Activated naive CD8-positive, alpha-beta T cell treated with anti-CD3 and anti-CD28 coated beads, Interleukin-2, amount 10 ng/mL, durations not matched to agents 7 days and 5 days (primary cell): ENCODE data around the gene NEDD4L. TPM values are rescaled to one million over a fixed set of nuclear protein-coding genes. Genes with fewer than 3 reads are reported as not detected.
"Not testable (repeated sequence)": the region's sequence is repeated elsewhere in the genome, so short reads cannot be mapped to it uniquely, and the experiment has no call there.

Experiments used
- ATAC-seq: fragments of 150-1000 bp; cut with Tn5 transposase; one replicate; pipeline ENCODE4 v1.10.0; 2021; ENCODE audit warnings: low read depth, moderate library complexity
- POLR2A ChIA-PET: fragments of 350-600 bp; sonication (Branson Sonifier 250); formaldehyde crosslinking; loops from one replicate; lab custom pipeline; 2021; ENCODE audit warnings: antibody characterized with exemption; lab: Charles Lee
- DNase-seq: peaks from one replicate; pipeline ENCODE4 v3.0.0; 2021
- H3K27ac Mint-ChIP-seq: one replicate; pipeline ENCODE4 v1.8.0; 2022; ENCODE audit warnings: mild to moderate bottlenecking, mixed read lengths
- H3K27me3 Mint-ChIP-seq: one replicate; pipeline ENCODE4 v1.8.0; 2022; ENCODE audit warnings: mild to moderate bottlenecking, moderate library complexity, mixed read lengths
- H3K36me3 Mint-ChIP-seq: one replicate; pipeline ENCODE4 v1.8.0; 2021; ENCODE audit warnings: mild to moderate bottlenecking, mixed read lengths
- H3K4me1 Mint-ChIP-seq: one replicate; pipeline ENCODE4 v1.8.0; 2021; ENCODE audit warnings: mixed read lengths
- H3K4me3 Mint-ChIP-seq: one replicate; pipeline ENCODE4 v1.8.0; 2022; ENCODE audit warnings: mild to moderate bottlenecking, moderate library complexity, mixed read lengths
- H3K9me3 Mint-ChIP-seq: one replicate; pipeline ENCODE4 v1.8.0; 2021; ENCODE audit warnings: mixed read lengths
- total RNA-seq, 2 experiments: library from RNA; stranded (reverse); gene quantifications; one replicate each; pipeline ENCODE4 v1.2.3, GENCODE V29; 2021

The NEDD4L gene
- total RNA-seq, 2 experiments from 2014 or later = 4.4 to 7.4 TPM

DNA sequence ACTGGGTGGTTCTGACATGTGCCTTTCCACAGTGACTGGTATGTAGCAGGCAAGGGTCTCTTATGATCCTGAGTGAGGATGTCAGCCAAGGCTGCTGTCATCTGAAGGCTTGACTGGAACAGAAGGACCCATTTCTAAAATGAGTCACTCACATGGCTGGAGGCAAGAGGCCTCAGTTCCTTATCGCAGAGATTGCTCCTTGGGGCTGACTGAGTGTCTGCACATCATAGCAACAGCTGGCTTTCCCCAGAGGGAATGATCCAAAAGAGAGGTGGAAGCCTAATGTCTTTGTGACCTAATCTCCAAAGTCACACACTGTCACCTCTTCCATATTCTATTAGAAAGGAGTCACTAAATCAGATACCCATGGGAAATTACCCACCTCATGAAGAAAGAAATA, 114.0 kb downstream of the NEDD4L start:
- no peak for DNase-seq
- H3K9me3 Mint-ChIP-seq = no peaks in the 10 kb centered on the region
- ATAC-seq = no peak
- H3K4me3 Mint-ChIP-seq = no peak overlapping the region
- H3K27ac Mint-ChIP-seq = no peak overlapping the region
- POLR2A ChIA-PET = no interaction called here
- peaks cover under 1% of the 10 kb centered on the region for H3K4me1 Mint-ChIP-seq
- peaks cover 4% of the 10 kb centered on the region for H3K27me3 Mint-ChIP-seq
- no peaks in the 10 kb centered on the region for H3K36me3 Mint-ChIP-seq

DNA sequence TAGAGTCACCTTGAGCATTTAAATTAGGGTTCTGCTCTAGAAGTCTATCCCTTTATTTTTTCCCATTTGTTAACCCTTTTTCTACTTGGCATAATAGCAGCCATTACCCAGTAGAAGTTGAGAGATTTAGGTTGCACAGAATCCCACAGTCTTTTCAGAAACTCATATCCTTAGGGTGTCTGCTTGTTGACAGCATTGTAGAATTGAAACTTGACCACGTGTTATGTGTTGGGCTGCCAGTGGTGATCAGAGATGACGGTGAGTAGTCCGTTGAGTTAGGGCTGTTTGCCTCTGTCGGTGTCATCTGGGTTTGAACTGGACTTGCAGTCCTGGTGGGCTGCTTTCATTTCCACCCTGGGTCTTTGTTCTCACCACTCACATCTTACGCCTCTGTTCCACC, 114.4 kb downstream of the NEDD4L start:
- Mint-ChIP-seq H3K36me3 (no peaks in the 10 kb centered on the region), H3K27ac (no peak overlapping the region), H3K4me3 (no peak overlapping the region), H3K4me1 (no peaks in the 10 kb centered on the region), H3K9me3 (no peaks in the 10 kb centered on the region), H3K27me3 (peaks cover 4% of the 10 kb centered on the region)
- DNase-seq (no peak), ATAC-seq (no peak)
- POLR2A ChIA-PET = no interaction called here

DNA sequence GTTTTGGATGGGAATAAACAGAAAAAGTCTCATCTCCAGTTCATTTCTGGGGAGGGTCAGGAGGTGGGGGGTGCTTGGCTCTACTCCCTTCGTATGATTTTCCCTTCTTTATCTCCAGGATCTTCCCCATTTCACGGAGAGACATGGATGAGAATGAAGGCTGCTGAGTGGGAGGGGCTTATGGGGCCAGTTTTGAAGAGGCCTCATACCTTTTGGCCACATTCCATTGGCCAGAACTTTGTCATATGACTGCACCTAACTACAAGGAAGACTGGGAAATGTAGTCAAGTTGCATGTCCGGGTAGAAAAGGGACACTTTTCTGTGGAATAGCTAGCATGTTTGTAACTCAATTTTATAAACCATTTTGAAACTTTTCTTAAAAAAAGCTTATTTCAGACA, 117.6 kb downstream of the NEDD4L start:
- Mint-ChIP-seq H3K4me3 (no peak overlapping the region), H3K36me3 (no peaks in the 10 kb centered on the region), H3K4me1 (no peaks in the 10 kb centered on the region), H3K27me3 (peaks cover 4% of the 10 kb centered on the region), H3K27ac (no peak overlapping the region), H3K9me3 (no peaks in the 10 kb centered on the region)
- DNase-seq (no peak), ATAC-seq (no peak)
- POLR2A ChIA-PET = no interaction called here

DNA sequence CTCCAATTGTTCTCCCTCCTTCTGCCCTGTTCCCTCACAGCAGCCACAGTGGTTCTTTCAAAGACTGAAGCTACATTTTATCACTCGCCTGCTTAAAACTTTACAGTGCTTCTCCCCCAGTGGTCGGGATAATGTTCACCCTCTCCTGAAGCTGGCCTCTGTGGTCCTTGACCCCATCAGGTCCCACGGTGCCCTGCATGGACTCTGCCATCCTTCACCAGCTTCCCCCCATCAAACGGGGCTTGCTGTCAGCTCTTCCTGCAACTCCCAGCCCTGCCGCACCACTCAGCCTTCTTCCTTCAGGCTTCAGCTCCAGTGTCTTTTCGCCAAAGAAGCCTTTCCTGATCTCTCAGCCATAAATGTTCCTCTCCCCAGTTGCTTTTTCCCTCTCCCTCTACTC, 118.1 kb downstream of the NEDD4L start:
- POLR2A ChIA-PET = no interaction called here
- no peaks in the 10 kb centered on the region for H3K9me3 Mint-ChIP-seq
- H3K27me3 Mint-ChIP-seq = peaks cover 3% of the 10 kb centered on the region
- H3K27ac Mint-ChIP-seq = no peak overlapping the region
- H3K4me3 Mint-ChIP-seq = no peak overlapping the region
- no peaks in the 10 kb centered on the region for H3K36me3 Mint-ChIP-seq
- no peaks in the 10 kb centered on the region for H3K4me1 Mint-ChIP-seq
- ATAC-seq (no peak), DNase-seq (no peak)

DNA sequence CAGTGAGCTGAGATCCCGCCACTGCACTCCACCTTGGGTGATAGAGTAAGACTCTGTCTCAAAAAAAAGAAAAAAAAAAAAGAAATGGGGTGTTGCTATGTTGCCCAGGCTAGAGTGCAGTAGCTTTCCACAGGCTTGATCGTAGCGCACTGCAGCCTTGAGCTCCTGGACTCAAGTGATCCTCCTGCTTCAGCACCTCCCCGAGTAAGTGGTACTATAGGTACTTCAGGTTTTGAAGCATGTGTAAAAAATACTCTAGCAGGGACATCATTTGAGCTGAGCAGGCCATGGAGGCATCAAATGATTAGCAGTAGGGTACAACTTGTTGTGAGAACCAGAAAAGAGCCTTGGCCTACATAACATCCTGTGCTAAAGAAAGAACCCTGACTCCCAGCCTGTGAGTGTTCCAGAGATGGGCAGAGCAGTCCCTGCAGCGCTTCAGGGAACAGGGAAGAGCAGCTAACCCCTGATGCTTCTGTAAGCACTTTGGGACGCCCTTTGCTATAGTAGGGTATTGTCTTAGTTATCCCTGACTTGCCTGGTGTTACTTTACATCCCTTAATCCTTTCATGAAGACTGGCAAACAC, 119.1 kb downstream of the NEDD4L start:
- no peak overlapping the region for H3K27ac Mint-ChIP-seq
- ATAC-seq (no peak), DNase-seq (no peak)
- POLR2A ChIA-PET = no interaction called here
- H3K36me3 Mint-ChIP-seq = no peaks in the 10 kb centered on the region
- no peaks in the 10 kb centered on the region for H3K27me3 Mint-ChIP-seq
- H3K4me3 Mint-ChIP-seq = no peak overlapping the region
- H3K4me1 Mint-ChIP-seq = no peaks in the 10 kb centered on the region
- no peaks in the 10 kb centered on the region for H3K9me3 Mint-ChIP-seq

DNA sequence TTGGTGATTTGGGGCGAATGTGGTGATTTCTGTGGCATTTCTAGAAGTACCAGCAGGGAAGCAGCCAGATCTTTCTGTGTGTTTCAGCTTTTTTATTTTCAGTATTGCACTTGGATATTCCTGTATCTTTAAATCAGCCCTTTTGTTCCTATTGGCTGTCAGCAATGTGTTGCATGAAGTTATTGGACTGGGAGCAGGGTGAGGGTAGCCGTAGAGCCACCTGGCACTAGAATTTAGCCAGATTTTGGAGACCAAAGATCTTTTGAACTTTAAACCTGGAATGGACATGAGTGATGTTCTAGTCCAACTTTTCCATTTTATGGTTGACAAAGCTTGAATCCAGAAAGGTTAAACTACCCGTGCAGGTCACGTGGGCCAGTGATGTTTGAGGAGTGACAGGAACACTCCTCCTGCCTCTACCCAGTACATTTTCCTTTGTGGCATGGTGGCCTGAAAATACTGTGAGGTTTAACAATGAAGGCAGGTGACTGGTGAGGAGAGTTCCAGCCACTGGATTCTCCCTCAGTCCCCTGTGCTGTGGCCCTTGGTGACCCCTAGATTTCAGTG, 122.3 kb downstream of the NEDD4L start:
- DNase-seq (no peak), ATAC-seq (no peak)
- Mint-ChIP-seq H3K36me3 (no peaks in the 10 kb centered on the region), H3K4me1 (no peaks in the 10 kb centered on the region), H3K27me3 (no peaks in the 10 kb centered on the region), H3K27ac (no peak overlapping the region), H3K4me3 (no peak overlapping the region), H3K9me3 (no peaks in the 10 kb centered on the region)
- POLR2A ChIA-PET = no interaction called here

DNA sequence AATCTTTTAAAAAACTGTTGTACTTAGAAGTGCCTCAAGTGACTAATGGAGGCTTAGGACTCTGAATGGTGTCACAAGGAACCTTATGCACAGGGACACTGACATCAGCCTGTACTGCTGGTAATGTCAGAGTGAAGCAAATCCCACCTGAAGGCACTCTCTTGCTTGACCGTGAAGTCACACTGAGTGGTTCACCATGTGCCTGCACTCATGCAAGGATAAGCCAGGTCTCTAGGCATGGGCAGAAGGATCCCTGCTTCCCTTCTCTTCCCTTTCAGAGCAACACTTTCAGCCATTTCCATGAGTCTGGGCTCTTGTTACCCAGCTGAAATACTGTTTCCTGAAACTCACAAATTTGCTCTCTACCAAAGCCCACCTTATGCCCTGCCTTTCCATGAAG, 123.0 kb downstream of the NEDD4L start:
- Mint-ChIP-seq H3K27ac (no peak overlapping the region), H3K27me3 (no peaks in the 10 kb centered on the region), H3K4me3 (no peak overlapping the region), H3K36me3 (no peaks in the 10 kb centered on the region), H3K9me3 (no peaks in the 10 kb centered on the region), H3K4me1 (no peaks in the 10 kb centered on the region)
- no peak for ATAC-seq
- POLR2A ChIA-PET = no interaction called here
- DNase-seq = no peak

DNA sequence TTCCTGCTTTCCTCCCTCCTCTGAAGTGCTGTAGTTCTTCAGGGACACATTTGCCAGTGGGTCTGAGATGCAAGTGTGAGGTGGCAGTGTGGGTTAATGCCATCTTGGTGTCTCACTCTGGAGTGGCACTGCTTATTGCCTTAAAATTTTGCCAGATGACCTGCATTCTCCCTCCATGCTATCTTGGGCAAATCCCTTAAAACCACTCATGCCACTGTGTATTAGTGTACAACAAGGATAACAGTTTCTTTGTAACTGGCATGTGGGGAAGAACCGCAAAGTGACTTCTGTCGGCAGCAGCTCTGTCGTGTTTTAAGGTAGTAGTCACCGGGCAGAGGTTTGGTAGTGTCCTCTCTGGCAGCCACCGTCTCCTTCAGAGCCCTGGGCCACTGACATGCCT, 124.2 kb downstream of the NEDD4L start:
- no peak overlapping the region for H3K4me3 Mint-ChIP-seq
- no peak overlapping the region for H3K27ac Mint-ChIP-seq
- DNase-seq (no peak), ATAC-seq (no peak)
- H3K4me1 Mint-ChIP-seq = no peaks in the 10 kb centered on the region
- POLR2A ChIA-PET = no interaction called here
- no peaks in the 10 kb centered on the region for H3K36me3 Mint-ChIP-seq
- H3K9me3 Mint-ChIP-seq = no peaks in the 10 kb centered on the region
- no peaks in the 10 kb centered on the region for H3K27me3 Mint-ChIP-seq

DNA sequence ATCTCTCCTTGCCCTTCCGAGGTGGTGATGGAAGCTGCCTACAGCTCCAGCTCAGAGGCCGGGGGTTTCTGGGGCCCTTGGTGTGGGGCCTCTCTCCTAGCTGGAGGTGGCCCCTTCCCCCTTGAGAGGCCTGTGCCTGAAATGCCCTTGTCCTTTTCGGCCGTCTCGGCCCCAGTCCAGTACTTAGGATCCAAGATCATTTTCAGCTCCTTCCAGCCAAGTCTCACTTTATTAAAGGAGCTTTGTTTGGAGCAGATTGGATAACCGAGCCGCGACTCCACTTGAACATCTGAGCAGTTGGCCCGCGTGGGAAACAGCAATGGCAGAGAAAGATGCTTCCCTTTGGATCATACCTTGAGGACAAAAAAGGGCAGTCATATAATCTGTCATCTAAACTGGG, 125.0 kb downstream of the NEDD4L start:
- no peak for ATAC-seq
- H3K36me3 Mint-ChIP-seq = no peaks in the 10 kb centered on the region
- no peak overlapping the region for H3K4me3 Mint-ChIP-seq
- DNase-seq = no peak
- no peak overlapping the region for H3K27ac Mint-ChIP-seq
- H3K4me1 Mint-ChIP-seq = no peaks in the 10 kb centered on the region
- H3K9me3 Mint-ChIP-seq = no peaks in the 10 kb centered on the region
- H3K27me3 Mint-ChIP-seq = no peaks in the 10 kb centered on the region
- POLR2A ChIA-PET = no interaction called here

DNA sequence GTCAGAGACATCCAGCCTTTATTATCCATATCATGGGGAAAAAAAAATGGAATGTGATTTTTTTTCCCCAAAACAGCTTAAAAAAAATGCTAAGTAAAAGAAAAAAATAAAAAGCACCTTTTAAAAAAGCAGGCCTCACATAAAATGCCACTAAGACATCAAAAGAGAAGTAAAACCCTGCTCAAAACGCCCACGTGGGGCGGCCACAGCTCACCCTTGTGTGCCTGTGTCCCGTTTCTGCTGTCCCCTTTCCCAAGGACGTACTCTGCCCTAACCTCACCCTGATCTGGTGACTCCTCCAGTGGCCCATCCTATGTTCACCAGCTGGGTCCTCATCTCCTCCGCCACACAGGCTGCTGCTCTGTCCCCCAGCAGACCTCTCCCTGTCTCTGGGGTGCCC, 125.4 kb downstream of the NEDD4L start:
- Mint-ChIP-seq H3K9me3 (no peaks in the 10 kb centered on the region), H3K4me3 (no peak overlapping the region), H3K27ac (no peak overlapping the region), H3K36me3 (no peaks in the 10 kb centered on the region), H3K27me3 (no peaks in the 10 kb centered on the region), H3K4me1 (no peaks in the 10 kb centered on the region)
- no peak for DNase-seq
- POLR2A ChIA-PET = no interaction called here
- ATAC-seq = no peak

DNA sequence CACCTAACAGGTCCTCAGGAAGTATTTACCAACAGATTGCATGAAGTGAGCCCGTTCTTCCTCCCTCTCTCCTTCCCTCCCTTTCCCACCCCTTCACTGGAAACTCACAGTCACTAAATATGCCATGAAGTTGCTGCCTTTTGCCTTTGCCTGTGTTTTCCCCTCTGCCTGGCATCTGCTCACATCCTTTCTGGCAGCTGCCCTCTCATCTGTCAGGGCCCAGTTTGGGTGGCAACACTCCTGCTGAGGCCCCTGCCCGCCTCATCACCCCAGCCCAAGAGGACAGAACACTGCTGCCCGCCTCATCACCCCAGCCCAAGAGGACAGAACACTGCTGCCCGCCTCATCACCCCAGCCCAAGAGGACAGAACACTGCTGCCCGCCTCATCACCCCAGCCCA, 126.0 kb downstream of the NEDD4L start:
- H3K4me1 Mint-ChIP-seq, H3K4me3 Mint-ChIP-seq, DNase-seq, ATAC-seq, H3K9me3 Mint-ChIP-seq, H3K27me3 Mint-ChIP-seq, H3K36me3 Mint-ChIP-seq, POLR2A ChIA-PET, H3K27ac Mint-ChIP-seq: not testable (repeated sequence)

DNA sequence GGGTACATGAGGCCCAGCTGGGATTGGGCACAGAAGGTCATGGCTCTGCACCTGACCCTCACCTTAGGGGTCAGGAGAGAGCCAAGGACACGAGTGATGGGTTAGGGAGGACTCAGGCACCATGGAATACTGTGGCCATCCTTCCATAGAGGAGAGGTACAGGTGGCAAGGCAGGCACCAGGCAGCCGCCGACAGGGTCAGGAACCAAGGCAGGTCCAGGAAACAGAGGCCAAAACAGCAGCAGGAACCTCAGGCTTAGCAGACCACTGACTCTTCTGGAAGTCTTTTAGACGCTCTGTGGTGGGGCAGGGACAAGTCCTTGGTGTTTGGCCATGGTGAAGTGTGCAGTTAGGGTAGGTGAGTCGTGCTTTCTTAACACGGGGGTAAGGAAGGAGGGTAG, 128.0 kb downstream of the NEDD4L start:
- DNase-seq (no peak), ATAC-seq (no peak)
- POLR2A ChIA-PET = interaction anchor here (0.6 kb wide), 1 partner anchor 10 kb away, joined by 6 read pairs; no protein-coding TSS in a partner anchor
- no peak overlapping the region for H3K4me3 Mint-ChIP-seq
- no peaks in the 10 kb centered on the region for H3K36me3 Mint-ChIP-seq
- H3K4me1 Mint-ChIP-seq = peaks cover under 1% of the 10 kb centered on the region
- H3K27me3 Mint-ChIP-seq = peaks cover under 1% of the 10 kb centered on the region
- H3K9me3 Mint-ChIP-seq = no peaks in the 10 kb centered on the region
- no peak overlapping the region for H3K27ac Mint-ChIP-seq

DNA sequence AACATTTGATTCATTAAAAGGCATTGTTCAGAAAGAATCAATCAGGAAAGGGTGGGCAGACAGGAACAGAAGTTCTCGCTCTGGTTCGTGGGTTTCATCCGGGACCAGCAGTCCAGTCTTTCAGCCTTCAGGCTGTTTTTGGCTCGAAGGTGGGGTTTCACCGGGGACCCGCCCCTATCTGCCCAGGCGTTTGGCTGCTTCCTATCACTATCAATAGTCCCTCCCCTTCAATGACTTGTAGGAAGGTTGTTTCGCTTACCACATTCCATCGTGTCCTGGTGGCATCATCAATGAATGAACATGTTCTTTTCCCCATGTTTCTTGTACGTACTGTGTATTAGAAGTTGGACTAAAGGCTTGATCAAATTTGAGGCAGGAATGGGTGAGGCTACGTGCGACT, 130.3 kb downstream of the NEDD4L start:
- DNase-seq (no peak), ATAC-seq (no peak)
- peaks cover 1% of the 10 kb centered on the region for H3K4me1 Mint-ChIP-seq
- H3K9me3 Mint-ChIP-seq = no peaks in the 10 kb centered on the region
- no peak overlapping the region for H3K27ac Mint-ChIP-seq
- H3K36me3 Mint-ChIP-seq = no peaks in the 10 kb centered on the region
- peaks cover 2% of the 10 kb centered on the region for H3K27me3 Mint-ChIP-seq
- POLR2A ChIA-PET = no interaction called here
- no peak overlapping the region for H3K4me3 Mint-ChIP-seq

DNA sequence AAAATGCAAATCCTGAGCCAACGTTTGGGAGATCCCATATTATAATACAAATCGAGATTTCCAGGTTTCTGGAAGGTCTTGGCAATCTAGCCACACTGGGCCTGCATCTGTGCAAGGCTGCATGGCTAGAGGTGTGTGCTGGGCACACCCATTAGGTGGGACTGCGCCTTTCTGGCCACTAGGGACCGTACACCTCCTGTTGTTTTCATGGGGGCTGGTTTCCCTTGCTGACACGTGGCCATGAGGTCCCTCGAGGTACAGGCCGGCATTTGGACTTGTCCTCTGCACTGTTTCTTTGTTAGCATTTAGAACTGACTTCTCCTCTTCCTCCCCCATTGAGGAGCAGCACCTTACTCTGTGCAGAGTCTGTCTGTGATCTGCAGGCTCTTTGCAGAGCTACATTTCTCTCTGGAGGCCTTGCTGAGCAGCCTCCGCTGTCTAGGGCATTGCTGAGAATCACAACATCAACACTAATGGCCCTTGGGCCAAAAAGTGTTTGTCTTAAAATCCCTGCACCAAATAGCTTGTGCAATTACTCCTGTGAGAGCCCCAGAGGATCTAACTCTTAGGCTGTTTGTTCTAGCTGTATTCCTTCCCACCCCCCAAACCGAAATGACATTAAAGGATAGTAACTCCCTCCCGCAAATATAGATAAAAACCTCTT, 131.2 kb downstream of the NEDD4L start:
- POLR2A ChIA-PET = no interaction called here
- no peak for ATAC-seq
- H3K27me3 Mint-ChIP-seq = peaks cover 2% of the 10 kb centered on the region
- no peak overlapping the region for H3K4me3 Mint-ChIP-seq
- DNase-seq = no peak
- H3K36me3 Mint-ChIP-seq = no peaks in the 10 kb centered on the region
- no peak overlapping the region for H3K27ac Mint-ChIP-seq
- peaks cover 1% of the 10 kb centered on the region for H3K4me1 Mint-ChIP-seq
- no peaks in the 10 kb centered on the region for H3K9me3 Mint-ChIP-seq
